NCI-H526 (cell line): ENCODE results near the gene TSPAN9.

Experiments used
- DNase-seq, 2 experiments: peaks; one replicate each; lab custom pipeline; 2025; lab: John Stamatoyannopoulos, UW

Gene TSPAN9

DNA sequence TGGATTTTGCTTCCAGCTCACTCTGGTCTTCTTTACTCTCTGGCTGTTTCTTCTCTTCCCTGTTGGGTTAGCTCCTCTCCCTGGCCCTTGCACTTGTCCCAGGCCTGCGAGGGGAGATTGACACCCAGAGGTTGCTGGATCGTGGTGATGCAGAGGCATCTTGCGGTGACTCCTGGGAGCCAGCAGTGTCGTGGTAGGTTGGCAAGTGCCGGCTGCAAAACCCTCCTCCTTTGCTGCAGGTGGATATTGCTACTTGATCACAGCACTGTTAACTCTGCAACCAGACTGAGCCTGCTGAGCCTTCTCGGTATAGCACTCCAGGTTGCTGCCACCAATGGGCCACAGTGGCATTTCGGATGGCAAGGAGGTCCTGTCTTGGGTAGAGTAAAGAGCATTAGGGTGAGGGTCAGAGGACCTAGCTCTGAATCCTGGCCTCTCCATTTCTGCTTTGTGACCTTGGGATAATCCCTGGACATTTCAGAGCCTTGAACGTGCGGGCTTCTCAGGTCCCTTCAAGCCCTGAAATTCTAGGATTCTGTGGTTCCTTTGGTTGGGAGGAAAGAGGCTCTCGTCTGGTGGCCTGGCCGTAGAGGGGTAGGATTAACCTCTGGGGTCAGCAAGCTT is 87.4 kb downstream of the TSPAN9 start:
- DNase-seq: no peak

DNA sequence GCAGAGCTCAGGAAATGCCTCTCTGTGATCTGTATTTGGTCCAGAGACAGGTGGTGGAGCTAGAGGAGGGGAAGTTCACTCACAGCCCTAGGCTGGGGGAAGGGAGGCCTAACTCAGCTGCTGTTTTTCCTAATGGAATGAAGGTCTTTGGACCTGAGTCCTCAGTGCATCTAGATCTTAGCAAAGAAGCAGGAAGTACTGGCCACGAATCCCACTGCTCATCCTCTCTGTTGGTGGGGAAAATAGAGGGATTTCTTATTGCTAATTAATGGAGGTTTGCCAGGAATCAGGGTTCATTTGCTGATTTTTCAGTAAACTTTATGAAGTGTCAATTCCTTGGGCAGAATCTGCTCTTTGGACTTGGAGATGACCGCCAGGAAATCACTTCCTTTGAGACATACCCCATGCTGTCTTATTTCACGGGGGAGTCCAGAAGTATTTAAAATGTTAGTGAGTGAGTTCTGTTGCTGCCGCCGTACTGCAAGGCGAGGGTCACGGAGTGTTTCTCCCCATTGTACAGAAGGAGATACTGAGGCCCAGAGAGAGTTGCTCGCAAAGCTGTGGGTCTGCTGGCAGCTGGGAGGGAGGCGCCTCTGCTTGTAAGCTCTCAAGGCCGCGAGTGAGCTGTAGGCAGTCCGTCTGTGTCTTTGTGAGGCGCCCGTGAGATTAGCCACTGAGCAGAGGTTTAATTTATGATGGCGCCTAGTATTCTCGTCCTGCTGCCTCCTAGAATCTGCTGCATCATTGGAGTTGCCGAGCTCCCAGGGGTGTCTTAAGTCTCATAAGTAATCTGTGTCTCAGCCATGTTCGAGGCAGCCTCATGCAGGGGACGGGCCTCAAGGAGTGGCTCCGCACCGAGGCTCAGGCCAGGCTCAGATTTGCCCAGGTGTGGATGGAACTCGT is 88.2 kb downstream of the TSPAN9 start:
- no peak for DNase-seq

DNA sequence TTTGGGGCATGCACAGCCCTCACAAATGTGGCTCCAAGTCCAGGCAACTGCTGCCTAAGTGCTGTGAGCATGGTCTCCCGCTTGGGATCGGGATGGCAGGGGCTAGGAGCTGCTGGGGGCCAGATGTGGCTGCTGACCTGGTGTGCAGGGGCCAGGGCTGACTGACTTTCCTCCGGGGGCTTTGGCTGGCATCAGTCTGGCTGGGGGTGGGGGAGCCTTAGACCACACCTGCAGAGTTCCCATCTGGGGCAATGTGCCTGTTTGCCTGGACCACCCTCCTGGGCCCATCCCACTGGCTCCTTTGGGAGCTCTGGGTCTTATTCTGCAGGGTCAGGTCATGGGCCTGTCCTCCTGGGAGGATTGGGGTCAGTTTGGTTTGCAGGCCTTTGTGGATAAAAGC is 90.5 kb downstream of the TSPAN9 start:
- DNase-seq: no peak

DNA sequence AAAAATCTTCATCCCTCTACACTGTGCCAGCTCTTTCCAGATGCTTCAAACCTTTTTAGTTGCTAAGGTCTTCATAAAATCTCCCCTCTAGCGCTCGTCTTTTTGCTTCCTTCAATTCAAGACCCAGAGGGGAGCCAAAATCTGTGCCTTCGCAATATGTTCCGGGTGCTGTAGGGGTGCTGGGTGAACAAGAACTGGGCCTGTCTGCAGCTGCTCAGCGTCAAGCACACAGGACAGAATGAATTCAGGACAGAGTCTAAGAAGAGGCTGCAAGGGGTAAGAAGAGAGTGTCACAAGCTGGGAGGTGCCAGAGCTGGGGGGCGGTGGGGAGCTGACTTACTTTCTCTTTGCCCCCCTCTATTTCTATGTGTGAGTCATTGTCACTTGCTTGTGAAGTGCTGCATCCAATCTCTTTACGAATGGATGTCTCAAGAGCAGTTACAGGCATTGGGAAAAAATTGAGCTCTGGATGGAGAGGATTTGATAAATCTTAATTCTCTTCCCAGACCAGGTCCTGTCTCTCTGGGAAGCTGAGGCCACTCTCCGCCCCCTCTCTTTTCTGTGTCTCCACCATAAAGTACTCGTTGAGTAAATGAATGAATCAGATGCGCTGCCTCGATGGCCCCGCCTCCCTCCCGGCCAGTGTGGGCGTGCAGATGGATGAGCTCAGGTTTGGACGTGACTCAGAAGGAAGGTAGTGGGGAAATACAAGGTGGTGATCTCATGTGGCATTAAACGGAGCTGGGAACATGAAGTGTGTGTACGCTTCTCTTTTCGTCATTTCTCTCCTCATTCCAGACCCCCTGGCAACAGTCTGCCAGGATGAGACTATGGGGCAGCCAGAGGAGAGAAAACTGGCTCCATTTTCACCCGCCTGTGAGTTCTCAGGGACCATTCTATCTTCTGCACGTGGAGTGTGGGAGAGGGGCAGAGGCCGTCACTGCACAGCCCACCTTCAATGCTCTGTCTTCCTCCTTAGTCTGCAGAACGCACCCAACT is 91.3 kb downstream of the TSPAN9 start:
- DNase-seq: no peak

DNA sequence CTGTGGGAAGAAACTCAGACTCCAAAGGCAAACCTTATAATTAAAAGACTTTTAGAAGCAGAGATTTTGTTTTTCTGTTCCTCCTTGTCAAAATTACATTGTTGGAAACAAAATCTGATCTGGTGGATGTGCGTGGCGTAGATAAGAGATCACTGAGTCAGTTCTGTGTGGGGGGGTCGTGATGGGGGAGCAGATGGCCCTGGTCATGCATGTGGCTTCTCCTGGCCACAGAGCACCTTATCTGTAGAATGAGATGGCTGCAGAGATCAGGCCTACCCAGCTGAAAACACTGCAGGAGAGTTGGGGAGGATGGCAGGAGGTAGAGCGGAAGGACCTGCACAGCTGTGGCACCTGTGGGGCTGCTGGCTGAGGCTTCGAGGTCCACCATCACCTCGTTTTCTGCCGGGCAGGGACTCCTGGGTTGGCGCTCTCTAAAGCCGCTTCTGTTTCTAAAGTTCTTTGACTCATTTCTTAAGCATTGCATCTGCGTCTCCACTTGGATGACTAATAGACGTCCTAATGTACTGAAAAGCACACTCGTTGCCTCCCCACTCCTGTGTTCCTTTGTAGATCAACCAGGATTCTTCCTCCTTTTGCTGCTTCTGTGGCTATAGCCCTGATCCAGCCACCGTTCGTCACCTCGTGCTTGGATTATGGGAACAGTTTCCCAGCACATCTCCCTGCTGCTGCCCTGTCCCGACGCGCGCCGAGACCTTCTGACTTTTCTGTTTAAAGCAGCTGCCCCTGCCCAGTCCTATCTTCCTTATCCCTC is 93.4 kb downstream of the TSPAN9 start:
- no peak for DNase-seq

DNA sequence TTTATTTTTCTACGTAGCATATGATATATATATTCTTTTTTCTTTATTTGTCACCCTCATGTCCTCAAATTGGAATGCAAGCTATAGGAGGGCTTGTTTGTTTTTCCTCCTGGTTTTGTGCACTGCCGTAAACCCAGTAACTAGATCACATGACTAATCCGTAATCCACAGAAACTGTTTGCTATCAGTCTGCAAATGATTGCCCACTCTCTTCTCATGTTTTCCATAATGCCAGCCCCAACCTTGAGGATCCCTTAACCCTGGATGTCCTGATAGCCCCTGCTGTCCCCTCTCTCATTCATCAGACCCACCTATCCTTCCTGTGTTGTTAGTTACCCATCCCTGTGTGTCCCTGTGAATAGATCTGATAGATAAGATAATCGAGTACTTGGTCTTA is 94.0 kb downstream of the TSPAN9 start:
- no peak for DNase-seq

DNA sequence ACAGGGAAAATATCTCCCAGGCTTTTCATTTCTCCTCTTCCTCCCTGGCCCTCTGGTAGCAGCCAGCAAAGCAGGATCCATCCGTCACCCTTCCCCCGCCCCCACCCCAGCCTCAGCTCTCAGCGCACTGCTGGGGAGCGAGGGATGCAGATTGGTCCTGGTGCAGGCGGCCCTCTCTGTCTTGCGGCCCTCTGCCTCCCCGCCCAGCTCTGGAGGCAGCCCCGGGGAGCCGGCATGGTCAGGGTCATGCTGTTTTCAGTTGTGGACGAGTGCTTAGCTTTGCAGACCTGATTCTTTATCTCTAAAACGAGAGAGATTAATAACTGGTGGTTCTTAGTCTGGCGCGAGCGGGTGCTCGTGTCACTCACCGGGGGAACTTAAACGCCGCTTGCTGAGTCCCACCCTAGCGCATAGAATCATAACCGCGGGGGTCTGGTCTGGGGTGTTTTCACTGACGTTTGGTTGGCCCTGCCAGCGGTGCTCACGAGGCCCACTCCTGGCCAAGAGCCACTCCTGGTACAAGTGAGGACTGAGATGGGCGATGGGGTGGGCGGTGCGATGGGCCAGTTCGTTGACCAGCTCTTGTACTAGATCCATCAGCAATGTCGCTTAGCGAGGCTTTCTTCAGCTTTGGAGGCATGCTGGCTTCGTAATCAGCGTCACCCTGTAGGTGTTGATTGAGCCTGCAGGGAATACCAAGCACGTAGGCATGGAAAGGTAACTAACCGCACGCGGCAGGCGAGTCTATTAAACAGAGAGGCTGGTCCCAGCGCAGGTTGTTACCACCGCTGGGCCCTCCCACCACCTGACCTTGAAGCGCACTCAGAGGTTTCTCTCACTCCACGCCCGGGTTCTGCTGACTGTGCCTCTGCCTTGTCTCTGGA is 95.2 kb downstream of the TSPAN9 start:
- DNase-seq: no peak

DNA sequence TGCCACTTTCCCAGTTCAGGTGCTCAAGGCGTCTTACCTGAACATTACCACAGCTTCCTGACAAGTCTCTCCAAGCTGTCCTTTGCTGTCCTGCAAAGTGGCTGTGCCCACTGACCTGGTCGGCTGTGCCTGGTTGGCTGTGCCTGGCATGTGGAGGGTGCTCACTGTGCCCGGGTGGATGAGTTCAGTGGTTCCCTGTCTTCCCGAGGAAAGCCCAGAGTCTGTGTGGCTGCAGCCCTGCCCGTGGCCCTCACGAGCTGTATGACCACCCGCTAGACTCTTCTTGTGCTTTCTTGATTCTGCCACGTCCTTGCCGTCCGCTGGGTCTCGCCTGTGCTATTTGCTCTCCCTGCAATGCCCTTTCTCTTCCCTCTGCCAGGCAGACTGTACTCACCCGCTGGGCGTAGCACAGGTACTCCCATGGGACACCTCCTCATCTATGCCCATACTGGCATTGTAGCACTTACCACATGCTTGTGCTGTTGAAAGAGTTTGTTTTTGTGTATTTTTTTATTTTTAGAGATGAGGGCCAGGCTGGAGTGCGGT is 95.9 kb downstream of the TSPAN9 start:
- no peak for DNase-seq

DNA sequence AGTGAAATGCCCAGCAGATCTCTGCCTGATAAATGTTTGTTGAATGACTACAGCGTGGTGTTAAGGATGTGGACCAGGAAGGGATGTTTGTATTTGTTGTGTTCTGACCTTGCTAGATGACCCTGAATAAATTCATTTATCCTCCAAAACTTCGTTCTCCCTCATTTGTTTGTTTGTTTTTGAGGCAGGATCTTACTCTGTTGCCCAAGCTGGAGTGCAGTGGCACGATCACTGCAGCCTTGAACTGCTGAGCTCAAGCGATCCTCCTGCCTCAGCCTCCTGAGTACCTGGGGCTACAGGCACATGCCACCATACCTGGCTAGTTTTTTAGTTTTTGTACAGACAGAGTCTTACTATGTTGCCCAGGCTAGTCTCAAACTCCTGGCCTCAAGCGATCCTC is 96.7 kb downstream of the TSPAN9 start:
- no peak for DNase-seq

DNA sequence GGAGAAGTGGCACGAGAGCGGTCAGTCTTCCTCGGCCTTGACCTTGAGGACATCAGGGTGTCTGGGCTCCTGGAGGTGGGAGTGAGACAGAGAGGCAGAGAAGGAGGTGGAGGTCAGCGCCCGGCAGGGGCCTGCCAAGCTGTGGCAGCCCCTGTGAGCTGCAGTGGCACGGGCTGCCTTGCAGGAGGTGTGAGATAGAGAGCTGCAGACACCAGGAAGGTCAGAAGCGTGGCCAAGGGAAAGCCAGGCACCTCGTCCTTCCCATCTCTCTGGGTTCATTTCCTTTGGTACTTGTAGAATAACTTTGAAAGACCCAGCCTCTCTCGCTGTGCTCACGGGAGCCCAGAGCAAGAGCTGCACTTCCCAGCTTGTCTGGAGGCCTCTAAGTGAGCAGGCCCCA is 98.1 kb downstream of the TSPAN9 start:
- no peak for DNase-seq

DNA sequence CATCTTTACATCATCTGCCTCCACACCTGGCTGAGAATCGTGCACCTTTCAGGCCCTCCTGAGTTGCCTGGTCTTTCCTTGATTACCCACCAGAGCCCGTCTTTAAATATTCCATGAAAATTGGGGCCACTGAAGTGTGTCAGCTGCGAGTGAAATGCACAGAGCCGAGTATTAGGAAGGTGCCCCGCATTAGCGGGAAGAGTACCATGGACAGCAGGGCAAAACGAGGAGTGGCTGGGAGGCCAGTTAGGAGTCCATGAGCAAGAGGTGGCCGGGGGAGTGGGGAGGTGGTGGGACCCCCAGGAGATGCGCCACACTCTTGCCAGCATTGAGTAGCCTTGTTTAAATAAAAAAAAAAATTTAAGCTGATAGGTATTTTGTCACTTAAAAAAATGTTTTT is 99.6 kb downstream of the TSPAN9 start:
- no peak for DNase-seq

DNA sequence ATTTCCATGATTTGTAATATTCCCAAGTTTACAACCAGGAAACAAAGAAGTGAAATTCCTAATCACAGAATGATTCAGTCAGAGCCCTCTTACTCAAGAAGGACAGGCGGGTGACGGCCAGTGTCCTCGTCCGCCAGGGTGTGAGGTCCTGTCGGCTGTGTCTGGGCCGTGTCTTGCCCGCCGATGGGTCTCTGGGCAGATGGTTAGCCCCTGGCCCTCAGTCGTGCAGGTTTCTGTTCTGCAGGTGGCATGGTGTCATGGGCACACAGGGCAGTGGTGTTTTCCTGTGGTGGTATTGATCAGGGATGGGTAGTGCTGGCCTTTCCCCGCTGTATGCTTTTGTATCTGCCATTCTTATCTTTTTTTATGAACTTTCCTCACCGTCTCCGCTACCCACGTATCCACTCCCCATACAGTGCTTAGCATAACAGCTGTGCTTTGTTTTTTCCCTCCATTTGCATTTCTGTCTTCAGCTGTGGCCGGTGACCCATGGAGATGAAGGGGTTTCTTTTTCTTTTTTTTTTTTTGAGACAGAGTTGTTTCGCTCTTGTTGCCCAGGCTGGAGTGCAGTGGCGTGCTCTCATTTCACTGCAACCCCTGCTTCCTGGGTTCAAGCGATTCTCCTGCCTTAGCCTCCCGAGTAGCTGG is 100.7 kb downstream of the TSPAN9 start:
- peak; percentile 26 to 55 for DNase-seq

DNA sequence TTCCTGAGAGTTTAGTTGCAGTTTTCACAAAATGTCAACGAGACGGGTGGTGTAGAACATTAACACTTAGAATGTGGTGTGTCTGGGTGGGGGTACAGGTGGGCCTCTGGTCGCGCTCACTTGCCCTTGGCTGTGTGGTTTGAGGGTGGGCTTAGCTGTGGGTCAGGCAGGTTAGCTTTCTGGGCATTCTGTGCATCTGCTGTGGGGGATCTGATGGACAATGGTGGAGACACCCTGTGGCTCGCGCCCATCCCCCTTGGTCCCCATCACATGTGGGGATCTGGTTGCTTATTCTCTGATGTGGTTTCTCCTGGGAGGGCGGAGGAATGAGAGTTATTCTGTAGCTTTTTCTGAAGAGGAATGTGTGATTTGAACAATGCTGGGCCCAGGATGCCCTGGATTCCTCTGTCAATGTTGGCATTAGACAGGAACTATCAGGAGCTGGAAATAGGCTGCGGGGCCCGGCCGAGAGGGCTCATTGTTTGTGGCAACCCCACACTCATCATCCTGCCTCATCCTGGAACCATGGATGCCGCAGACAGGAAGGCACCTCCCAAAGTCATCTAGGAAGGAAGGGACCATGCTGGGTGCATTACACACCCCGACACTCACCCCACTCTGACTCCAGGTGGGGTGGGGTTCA is 101.6 kb downstream of the TSPAN9 start:
- no peak for DNase-seq

DNA sequence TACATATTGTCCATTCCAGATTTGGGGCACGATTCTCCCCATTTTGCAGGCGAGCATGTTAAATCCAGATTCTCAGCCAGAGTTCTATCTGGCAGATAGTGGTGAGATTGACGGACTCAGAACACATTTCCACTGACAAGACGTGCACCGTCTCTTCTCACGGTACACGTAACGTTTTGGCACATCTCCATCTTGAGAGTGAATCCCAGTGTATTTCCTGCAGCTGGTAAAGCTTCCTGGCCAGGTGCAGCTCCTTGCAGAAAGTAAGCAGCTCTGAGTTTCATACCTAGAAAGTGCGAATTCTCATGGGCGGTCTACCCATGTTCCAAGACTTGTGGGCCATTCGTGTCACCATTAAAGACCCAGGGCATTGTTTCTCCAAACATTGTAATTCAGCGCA is 102.6 kb downstream of the TSPAN9 start:
- DNase-seq: no peak

DNA sequence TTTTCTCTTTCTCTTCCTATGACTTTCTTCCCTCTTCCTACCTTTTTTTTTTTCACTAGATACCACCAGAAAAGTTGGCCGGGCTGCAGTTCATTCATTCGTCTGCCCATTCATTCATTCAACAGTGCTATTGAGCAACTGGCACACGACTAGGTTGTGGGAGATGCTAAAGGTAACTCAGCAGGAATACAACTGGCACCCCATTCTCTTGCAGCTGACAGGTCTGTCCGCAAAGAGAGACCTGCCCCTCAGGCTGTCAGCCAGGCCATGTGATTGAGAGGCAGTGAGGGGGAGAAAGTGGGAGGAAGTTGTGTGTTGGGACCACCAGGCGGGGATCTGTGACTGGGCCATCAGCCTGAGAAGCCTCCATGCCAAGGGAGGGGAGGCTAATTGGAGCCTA is 105.2 kb downstream of the TSPAN9 start:
- no peak for DNase-seq

DNA sequence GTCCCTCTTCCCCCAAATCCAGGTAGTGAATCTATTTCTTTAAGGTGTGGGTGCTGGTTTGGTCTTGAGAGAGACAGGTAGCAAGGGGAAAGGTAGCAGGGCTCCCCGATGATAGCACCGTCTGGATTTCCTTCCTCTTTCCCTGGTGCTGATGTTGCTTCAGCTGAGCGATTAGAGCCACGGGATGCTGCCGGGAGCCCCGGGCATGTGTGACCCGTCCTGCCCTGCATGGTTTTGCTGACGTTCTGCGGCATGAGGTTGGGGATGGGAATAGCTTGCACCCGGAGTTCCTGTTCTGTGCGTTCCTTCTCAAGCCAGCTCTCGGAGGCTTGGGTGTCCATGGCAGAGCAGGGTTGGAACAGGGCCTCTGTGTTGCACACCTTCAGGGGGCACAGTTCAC is 107.3 kb downstream of the TSPAN9 start:
- DNase-seq: no peak

DNA sequence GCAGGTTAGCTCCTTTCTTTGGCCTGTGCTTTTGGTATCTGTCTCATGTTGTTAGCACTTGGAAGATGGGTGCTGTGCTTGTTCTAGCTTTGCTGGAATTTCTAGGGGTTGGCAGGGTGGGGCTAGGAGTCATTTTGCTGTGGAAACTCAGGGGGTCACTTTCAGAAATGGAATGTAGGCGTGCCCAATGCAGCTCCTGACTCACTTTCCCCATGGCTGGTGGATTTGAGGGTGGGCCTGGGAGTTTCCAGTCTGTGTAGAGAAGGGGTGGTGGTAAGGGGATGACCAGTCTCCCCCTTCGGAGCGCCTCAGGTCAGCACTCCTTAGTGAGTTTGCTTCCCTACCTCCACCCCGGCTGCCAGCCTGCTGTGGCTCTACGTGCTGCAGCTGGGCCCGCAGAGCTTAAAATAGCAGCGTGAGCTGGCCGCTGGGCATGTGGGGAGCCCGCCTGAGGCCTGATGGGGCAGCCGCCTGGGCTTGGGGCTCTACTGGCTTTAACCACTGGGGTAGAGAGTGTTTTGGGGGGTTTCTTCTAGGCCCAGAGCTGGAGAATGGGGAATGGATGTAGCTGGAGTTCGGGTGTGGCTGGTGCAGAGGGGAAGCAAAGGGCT is 108.2 kb downstream of the TSPAN9 start:
- DNase-seq: no peak

DNA sequence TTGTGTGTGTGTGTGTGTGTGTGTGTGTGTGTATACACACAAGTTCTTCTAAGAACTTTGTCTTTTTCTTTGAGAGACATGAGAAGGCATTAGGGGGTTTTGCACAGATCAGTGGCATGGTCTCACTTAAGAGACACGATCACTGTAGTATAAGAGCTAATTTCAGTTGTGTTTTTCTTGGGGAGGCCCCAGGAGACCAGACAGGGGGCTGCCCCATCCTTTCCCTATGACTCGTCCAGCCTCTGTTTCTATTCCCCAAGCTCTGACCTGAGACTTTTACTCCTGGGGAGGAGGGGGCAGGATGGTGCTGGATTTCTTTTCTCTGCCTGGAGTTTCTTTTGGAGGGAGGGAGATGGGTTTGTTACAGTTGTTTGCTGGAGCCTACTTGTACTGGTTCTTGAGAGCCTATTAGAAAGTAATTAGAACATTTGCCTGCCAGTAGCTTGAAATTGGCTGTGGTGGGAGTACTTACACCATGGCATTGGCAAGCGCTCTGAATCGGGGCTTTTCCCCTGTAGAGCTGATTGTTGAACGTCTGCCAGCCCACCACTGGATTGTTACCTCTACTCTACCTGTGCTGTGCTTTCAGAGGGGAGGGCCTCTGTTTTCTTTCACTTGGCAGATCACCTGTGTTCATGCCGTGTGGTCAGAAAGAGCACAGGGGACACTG is 109.5 kb downstream of the TSPAN9 start:
- DNase-seq: no peak
